GM12875 (cell line): Measurements from ENCODE around the gene EFNB1.

Experiments used
- H3K4me3 ChIP-seq: one replicate; pipeline ENCODE4 v1.5.1; 2011; ENCODE audit warnings: low read depth, low read length, control low read depth
- TF ChIP-seq, protein P1 (sequence below): IDR thresholded peaks from 2 replicates; pipeline ENCODE4 v1.5.1; 2011; ENCODE audit warnings: low read depth, mild to moderate bottlenecking, control low read depth, inconsistent platforms, low read length, moderate library complexity, borderline replicate concordance; ENCODE audit not compliant: insufficient read depth

EFNB1 gene

DNA sequence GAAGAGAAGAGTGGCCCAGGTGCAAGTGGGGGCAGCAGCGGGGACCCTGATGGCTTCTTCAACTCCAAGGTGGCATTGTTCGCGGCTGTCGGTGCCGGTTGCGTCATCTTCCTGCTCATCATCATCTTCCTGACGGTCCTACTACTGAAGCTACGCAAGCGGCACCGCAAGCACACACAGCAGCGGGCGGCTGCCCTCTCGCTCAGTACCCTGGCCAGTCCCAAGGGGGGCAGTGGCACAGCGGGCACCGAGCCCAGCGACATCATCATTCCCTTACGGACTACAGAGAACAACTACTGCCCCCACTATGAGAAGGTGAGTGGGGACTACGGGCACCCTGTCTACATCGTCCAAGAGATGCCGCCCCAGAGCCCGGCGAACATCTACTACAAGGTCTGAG, 11.4 kb downstream of the EFNB1 start:
- no peak overlapping the region for H3K4me3 ChIP-seq
- TF ChIP-seq, protein P1, sequence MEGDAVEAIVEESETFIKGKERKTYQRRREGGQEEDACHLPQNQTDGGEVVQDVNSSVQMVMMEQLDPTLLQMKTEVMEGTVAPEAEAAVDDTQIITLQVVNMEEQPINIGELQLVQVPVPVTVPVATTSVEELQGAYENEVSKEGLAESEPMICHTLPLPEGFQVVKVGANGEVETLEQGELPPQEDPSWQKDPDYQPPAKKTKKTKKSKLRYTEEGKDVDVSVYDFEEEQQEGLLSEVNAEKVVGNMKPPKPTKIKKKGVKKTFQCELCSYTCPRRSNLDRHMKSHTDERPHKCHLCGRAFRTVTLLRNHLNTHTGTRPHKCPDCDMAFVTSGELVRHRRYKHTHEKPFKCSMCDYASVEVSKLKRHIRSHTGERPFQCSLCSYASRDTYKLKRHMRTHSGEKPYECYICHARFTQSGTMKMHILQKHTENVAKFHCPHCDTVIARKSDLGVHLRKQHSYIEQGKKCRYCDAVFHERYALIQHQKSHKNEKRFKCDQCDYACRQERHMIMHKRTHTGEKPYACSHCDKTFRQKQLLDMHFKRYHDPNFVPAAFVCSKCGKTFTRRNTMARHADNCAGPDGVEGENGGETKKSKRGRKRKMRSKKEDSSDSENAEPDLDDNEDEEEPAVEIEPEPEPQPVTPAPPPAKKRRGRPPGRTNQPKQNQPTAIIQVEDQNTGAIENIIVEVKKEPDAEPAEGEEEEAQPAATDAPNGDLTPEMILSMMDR, result no peak

DNA sequence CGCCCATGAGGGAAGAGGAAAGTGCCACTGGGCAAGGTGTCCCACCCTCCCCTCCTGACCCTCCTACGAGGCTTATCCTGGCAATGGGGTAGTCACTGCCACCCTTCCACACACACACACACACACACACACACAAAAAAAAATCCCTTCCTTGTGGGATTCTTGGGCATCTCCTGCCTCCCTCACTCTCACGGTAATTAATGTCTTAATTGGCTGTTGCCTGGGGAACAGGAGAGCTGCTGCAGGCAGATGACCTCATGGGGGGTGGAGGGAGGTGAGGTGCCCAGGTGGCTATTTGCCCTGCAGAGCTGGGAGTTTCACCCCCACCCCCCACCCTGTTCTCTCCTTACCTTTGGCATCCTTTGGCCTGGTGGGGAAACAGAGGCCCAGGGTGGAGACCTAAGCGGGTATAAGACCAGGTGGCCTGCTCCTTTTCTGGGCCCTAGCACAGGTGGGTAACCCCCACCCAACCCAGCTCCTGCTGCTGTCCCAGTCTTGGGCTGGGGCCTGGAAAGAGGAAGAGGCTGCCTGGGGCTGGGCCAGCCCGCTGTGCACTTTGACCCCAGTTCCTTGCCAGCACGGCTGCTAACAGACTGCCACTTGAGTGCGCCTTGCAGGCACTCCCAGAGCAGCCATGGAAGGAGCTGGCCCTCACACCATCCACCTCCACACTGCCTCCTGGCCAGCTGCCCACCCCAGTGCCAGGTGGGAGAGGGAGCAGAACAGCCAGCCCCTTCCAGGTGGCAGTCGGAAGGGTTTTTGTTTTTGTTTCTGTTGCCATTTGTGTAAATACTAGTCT, 12.6 kb downstream of the EFNB1 start:
- no peak overlapping the region for H3K4me3 ChIP-seq
- TF ChIP-seq, protein P1, result no peak

DNA sequence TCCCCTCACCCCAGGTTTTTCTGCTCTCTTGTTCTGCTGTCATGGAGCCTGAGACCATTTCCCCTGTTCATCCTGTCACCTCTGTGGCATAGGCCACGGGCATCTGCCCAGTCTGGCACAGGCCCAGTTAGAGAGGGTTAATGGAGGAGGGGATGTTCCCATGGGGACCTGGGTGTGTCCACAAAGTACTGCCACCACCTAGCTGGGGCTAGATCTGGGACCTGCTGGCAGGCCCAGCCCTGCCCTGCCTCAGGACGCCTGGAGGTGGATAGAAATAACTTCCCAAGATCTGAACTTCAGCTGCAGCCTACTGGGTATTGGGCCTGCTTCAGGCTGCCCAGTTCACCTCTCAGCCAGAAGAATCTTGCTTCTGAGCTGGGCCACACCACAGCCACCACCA, 13.5 kb downstream of the EFNB1 start:
- H3K4me3 ChIP-seq, result no peak overlapping the region
- TF ChIP-seq, protein P1, result no peak

DNA sequence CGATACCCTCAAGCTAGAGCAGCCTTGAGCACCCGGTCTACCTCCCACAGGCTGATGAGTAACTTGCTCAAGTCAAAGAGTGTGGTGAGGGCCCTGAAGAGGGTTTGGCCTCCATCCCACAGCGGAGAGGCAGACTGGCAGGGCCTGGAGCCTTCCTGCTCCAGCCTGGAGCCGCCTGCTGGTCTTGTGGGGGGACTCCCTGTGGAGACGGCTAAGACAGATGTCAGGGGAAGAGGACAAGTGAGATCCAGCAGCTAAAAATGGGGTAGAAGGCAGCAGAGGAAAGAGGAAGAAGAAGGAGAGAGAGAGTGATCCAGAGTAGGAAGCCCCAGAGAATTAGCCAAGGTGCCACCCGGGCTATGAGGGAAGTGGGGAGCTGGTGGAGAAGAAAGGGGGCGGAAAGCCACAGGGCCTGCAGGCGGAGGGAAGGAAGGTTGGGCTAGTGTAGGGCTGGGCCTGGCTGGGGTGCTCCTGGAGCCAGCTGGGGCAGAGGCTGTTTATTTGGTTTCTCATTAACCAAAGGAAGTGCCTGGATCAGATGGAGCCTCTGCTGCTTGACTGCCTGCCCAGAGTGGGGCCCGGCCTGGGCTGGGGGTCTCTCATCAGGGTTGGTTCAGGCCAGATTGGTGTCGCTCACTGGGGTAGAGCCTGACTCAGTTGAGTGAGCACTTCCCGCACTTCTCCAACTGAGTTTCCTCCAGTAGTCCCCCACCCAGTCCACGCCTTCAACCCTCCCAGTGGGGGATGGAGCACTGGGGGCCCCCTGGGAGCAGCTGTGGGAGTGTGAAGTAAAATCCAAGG, 14.2 kb downstream of the EFNB1 start:
- TF ChIP-seq, protein P1, result no peak

DNA sequence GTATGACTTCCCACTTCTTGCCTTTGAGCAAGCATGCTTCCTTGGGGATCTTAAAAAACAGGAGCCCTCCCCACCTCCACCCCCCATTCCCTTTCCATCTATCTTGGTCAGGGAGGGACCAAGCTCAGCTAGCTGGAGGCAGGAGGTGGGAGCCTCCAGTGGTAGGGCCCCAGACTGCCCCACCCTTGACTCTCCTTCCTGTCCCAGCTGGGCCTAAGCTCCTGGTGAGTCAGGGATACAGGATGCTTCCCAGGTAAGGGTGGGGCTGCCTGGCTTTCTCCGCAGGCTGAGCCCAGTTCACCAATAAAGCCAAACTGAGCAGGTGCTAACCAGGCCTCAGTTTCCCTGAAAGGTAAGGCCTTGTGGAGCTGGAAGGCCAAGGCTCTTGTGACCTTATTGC, 15.2 kb downstream of the EFNB1 start:
- H3K4me3 ChIP-seq, result no peak overlapping the region
- TF ChIP-seq, protein P1, result no peak

More for the DNA sequence above, 14.2 kb downstream of the EFNB1 start:
- no peak overlapping the region for H3K4me3 ChIP-seq

DNA sequence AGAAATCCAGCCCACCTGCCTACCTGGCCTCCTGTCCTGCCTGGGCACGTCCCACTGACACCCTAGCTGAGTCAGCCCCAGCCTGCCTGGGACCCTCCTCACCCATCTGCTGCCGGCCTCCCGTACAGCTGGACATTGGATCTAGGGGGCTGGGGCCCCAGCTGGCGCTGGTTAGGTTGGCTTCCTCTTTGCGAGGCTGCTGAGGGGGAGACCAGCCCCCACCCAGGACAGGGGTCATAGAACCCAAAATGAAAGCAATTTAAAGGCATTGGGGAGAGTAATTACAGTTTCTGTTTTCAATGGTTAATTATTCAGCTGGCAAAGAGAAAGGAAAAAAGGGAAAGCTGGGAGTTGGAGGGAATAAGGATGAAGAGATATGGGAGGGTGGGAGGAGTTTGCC, 15.8 kb downstream of the EFNB1 start:
- TF ChIP-seq, protein P1, result no peak
- H3K4me3 ChIP-seq, result no peak overlapping the region
